Measurements from ENCODE around the gene TNFAIP2.

The TNFAIP2 gene

GRCh38 chr14:103086771-103087342 is 36.4 kb upstream of the TNFAIP2 start:
- 87 to 88% methylated on average over 8 of the region's 8 CpGs for WGBS, 2 experiments
- peaks cover 3% of the 10 kb centered on the region for H3K4me1 ChIP-seq (ENCODE audit: control insufficient read depth, insufficient read depth, low read length)
- peaks cover 56% of the 10 kb centered on the region for H3K27me3 ChIP-seq (ENCODE audit: control insufficient read depth, insufficient read depth, low read length, poor library complexity, severe bottlenecking)
- H3K9me3 ChIP-seq (ENCODE audit: control insufficient read depth, low read length) = no peaks in the 10 kb centered on the region
- no peak overlapping the region for H3K4me3 ChIP-seq (ENCODE audit: insufficient read depth, low read depth, low read length)
- H3K27ac ChIP-seq (ENCODE audit: insufficient read depth, low read depth, low read length, poor library complexity, severe bottlenecking) = no peak overlapping the region
- H3K36me3 ChIP-seq (ENCODE audit: control insufficient read depth, insufficient read depth, low read length) = no peaks in the 10 kb centered on the region

DNA sequence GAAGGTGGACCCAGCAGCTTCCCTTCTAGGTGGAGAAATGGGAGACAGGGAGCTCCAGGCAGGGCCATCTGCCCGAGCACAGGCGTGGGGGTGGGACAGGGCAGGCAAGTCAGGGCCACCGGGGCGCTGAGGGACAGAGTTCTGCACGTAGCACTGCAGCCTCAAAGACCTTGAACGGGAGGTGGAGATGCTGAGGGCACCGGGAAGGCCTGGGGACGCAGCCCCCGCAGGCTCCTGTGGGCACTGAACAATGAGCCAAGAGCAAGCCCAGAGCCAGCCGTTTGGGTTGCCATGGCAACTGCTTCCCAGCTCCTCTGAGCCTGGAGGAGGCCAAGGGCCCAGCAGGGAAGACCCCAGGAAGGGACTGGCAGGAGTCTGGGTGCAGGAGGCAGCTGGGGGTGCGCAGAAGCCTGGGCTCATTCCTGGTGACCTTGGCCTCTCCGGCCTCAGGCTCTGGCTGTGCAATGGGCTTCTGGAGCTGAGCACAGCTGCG is 35.9 kb upstream of the TNFAIP2 start:
- Histone ChIP-seq H3K4me1 (ENCODE audit: control insufficient read depth, insufficient read depth, low read length) (peaks cover 3% of the 10 kb centered on the region), H3K36me3 (ENCODE audit: control insufficient read depth, insufficient read depth, low read length) (no peaks in the 10 kb centered on the region), H3K9me3 (ENCODE audit: control insufficient read depth, low read length) (no peaks in the 10 kb centered on the region), H3K27ac (ENCODE audit: insufficient read depth, low read depth, low read length, poor library complexity, severe bottlenecking) (no peak overlapping the region), H3K27me3 (ENCODE audit: control insufficient read depth, insufficient read depth, low read length, poor library complexity, severe bottlenecking) (peaks cover 51% of the 10 kb centered on the region), H3K4me3 (ENCODE audit: insufficient read depth, low read depth, low read length) (no peak overlapping the region)
- 61 to 64% methylated on average over 13 of the region's 13 CpGs for WGBS, 2 experiments

DNA sequence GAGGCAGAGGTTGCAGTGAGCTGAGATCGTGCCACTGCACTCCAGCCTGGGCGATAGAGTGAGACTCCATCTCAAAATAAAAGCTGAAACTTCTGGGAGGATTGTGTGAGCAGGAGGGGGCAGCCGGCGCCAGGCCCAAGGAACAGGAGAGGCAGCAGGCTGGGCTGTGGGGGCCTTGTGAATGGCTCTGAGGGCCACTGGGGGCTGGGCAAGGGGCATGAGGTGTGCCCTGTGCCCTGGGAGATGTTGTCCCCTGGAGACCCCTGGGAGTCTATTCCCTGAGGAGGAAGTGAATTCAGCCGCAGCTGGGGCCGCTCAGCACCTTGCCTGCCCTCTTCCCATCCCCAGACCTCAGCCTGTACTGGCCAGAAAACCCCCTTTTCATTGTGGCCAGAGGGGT is 34.3 kb upstream of the TNFAIP2 start:
- no peak overlapping the region for H3K27ac ChIP-seq (ENCODE audit: insufficient read depth, low read depth, low read length, poor library complexity, severe bottlenecking)
- H3K36me3 ChIP-seq (ENCODE audit: control insufficient read depth, insufficient read depth, low read length) = no peaks in the 10 kb centered on the region
- H3K4me1 ChIP-seq (ENCODE audit: control insufficient read depth, insufficient read depth, low read length) = peaks cover 3% of the 10 kb centered on the region
- 88 to 94% methylated on average over 6 of the region's 6 CpGs for WGBS, 2 experiments
- peaks cover 35% of the 10 kb centered on the region for H3K27me3 ChIP-seq (ENCODE audit: control insufficient read depth, insufficient read depth, low read length, poor library complexity, severe bottlenecking)
- no peak overlapping the region for H3K4me3 ChIP-seq (ENCODE audit: insufficient read depth, low read depth, low read length)
- no peaks in the 10 kb centered on the region for H3K9me3 ChIP-seq (ENCODE audit: control insufficient read depth, low read length)

- H3K27ac ChIP-seq (ENCODE audit: insufficient read depth, low read depth, low read length, poor library complexity, severe bottlenecking) = no peak overlapping the region
- peaks cover 3% of the 10 kb centered on the region for H3K4me1 ChIP-seq (ENCODE audit: control insufficient read depth, insufficient read depth, low read length)
- 87 to 88% methylated on average over 28 of the region's 28 CpGs for WGBS, 2 experiments
- no peaks in the 10 kb centered on the region for H3K9me3 ChIP-seq (ENCODE audit: control insufficient read depth, low read length)
- peaks cover 28% of the 10 kb centered on the region for H3K27me3 ChIP-seq (ENCODE audit: control insufficient read depth, insufficient read depth, low read length, poor library complexity, severe bottlenecking)
- H3K4me3 ChIP-seq (ENCODE audit: insufficient read depth, low read depth, low read length) = no peak overlapping the region
- no peaks in the 10 kb centered on the region for H3K36me3 ChIP-seq (ENCODE audit: control insufficient read depth, insufficient read depth, low read length)
Observed at GRCh38 chr14:103089386-103090335, 33.6 kb upstream of the TNFAIP2 start.

DNA sequence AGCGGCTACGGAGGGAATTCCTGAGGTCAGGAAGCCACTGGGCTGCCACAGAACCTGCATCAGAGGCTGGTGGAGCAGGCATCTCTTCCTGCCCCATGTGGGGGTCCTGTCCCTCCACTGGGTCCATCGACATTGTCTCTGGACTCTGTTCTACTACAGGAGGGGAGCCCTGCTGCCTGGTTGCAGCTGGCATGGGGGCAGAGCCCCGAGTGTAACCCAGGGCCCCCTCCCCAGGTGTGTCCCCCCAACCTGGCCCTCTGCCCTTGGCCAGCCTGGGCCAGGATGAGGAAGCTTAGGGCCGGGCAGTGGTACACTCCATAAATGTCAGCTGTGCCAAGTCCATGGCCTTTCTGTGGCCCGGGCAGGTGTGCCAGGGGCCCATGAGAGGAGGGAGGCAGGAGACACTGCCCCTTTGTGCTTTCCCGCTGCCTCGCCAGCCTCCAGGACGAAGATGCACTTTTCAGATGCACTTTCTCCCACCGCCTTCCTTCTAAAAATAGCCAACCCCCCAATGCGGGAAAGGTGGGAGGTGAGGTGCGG is 32.7 kb upstream of the TNFAIP2 start:
- H3K4me3 ChIP-seq (ENCODE audit: insufficient read depth, low read depth, low read length) = no peak overlapping the region
- no peak overlapping the region for H3K27ac ChIP-seq (ENCODE audit: insufficient read depth, low read depth, low read length, poor library complexity, severe bottlenecking)
- peaks cover 8% of the 10 kb centered on the region for H3K4me1 ChIP-seq (ENCODE audit: control insufficient read depth, insufficient read depth, low read length)
- H3K36me3 ChIP-seq (ENCODE audit: control insufficient read depth, insufficient read depth, low read length) = no peaks in the 10 kb centered on the region
- no peaks in the 10 kb centered on the region for H3K9me3 ChIP-seq (ENCODE audit: control insufficient read depth, low read length)
- H3K27me3 ChIP-seq (ENCODE audit: control insufficient read depth, insufficient read depth, low read length, poor library complexity, severe bottlenecking) = peaks cover 19% of the 10 kb centered on the region
- 86 to 91% methylated on average over 12 of the region's 12 CpGs for WGBS, 2 experiments

GRCh38 chr14:103091041-103091882 is 32.0 kb upstream of the TNFAIP2 start:
- H3K27ac ChIP-seq (ENCODE audit: insufficient read depth, low read depth, low read length, poor library complexity, severe bottlenecking) = no peak overlapping the region
- H3K27me3 ChIP-seq (ENCODE audit: control insufficient read depth, insufficient read depth, low read length, poor library complexity, severe bottlenecking) = peaks cover 18% of the 10 kb centered on the region
- no peaks in the 10 kb centered on the region for H3K36me3 ChIP-seq (ENCODE audit: control insufficient read depth, insufficient read depth, low read length)
- H3K4me1 ChIP-seq (ENCODE audit: control insufficient read depth, insufficient read depth, low read length) = peaks cover 8% of the 10 kb centered on the region
- no peaks in the 10 kb centered on the region for H3K9me3 ChIP-seq (ENCODE audit: control insufficient read depth, low read length)
- H3K4me3 ChIP-seq (ENCODE audit: insufficient read depth, low read depth, low read length) = peak overlapping the region; percentile 20
- WGBS, 2 experiments = 18 to 20% methylated on average over 69 of the region's 69 CpGs

DNA sequence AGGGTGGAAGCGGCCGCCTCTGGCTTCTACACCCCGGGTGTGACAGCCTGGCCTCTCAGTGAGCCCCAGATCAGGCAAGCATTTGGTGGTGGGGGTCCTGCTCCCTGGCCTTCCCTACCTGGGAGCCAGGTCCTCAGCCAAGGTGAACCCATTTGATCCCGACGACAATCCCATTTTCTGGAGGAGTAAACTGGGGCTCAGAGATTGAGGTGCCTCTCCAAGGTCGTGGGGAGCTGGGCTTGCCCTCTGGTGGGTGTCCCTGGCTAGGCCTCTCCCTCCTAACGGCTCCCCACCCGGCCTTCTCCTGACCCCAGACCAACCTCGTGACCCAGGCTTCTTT is 31.4 kb upstream of the TNFAIP2 start:
- Histone ChIP-seq H3K4me3 (ENCODE audit: insufficient read depth, low read depth, low read length) (no peak overlapping the region), H3K36me3 (ENCODE audit: control insufficient read depth, insufficient read depth, low read length) (no peaks in the 10 kb centered on the region), H3K27ac (ENCODE audit: insufficient read depth, low read depth, low read length, poor library complexity, severe bottlenecking) (no peak overlapping the region), H3K27me3 (ENCODE audit: control insufficient read depth, insufficient read depth, low read length, poor library complexity, severe bottlenecking) (peaks cover 18% of the 10 kb centered on the region), H3K4me1 (ENCODE audit: control insufficient read depth, insufficient read depth, low read length) (peaks cover 8% of the 10 kb centered on the region), H3K9me3 (ENCODE audit: control insufficient read depth, low read length) (no peaks in the 10 kb centered on the region)
- WGBS, 2 experiments = 66 to 68% methylated on average over 9 of the region's 9 CpGs

DNA sequence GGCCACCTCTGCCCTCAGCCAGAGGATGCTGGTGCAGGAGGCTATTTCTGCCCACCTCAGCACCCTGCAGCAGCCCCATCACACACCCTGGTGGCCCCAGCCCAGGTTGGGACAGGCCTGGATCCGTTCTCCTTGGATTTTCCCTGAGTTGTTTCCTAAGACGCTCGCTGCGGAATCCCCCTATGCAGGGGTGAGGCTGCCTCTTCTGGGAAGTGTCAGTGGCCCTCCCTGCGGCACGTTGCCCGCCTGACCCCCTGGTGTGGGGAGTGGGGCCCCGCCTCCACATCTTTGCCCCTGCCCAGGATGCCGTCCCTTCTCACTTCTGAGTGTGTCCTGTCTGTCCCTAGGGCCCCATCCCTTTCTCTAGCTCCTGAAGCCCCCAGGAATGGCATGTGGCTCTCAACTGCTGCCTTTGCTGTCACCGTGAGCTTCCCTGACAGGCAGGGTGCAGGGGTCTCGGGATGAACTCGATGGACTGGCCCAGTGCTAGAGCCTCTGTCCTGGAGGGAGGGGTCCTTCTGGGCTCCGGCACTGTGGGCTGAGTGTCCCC is 29.3 kb upstream of the TNFAIP2 start:
- H3K27me3 ChIP-seq (ENCODE audit: control insufficient read depth, insufficient read depth, low read length, poor library complexity, severe bottlenecking) = peaks cover 18% of the 10 kb centered on the region
- H3K27ac ChIP-seq (ENCODE audit: insufficient read depth, low read depth, low read length, poor library complexity, severe bottlenecking) = no peak overlapping the region
- H3K36me3 ChIP-seq (ENCODE audit: control insufficient read depth, insufficient read depth, low read length) = no peaks in the 10 kb centered on the region
- WGBS, 2 experiments = 58 to 62% methylated on average over 13 of the region's 13 CpGs
- H3K9me3 ChIP-seq (ENCODE audit: control insufficient read depth, low read length) = no peaks in the 10 kb centered on the region
- H3K4me1 ChIP-seq (ENCODE audit: control insufficient read depth, insufficient read depth, low read length) = peaks cover 12% of the 10 kb centered on the region
- H3K4me3 ChIP-seq (ENCODE audit: insufficient read depth, low read depth, low read length) = no peak overlapping the region

DNA sequence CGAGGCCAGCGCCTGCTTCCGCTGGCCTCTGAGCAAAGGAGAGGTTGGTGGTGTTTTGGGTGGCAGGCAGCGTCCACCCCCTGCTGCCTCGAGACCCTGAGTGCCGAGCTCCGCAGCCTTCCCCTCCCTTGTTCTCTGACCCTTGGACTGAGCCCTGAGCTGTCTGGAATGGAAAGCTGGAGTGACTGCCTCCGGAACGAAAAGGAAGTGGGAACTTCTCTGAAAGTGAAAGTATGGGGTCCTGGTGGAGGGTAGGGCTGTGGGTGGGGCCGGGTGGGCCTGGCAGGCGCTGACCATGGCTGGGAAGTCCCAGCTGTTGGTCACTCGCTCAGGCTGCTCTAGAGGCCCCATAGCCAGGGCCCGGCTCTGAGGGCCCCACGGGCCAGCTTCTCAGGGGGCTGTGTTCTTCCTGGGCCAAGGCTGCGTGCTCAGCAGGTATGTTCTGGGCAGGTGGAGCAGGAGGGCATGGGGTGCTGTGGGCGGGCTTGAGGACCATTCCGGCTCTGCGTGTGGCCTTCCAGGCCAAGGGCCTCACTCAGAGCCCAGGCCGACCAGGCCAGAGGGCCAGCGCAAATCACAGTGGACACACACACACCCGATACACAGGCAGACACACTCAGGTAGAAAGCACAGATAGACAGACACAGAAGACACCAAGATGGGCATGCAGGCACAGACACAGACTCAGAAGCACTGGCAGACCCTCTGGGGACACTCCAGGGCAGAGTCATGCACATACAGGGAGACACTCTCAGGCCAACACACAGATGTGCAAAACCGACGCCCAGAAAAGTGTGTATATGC is 28.7 kb upstream of the TNFAIP2 start, which contains the start of gene EXOC3L4:
Gene EXOC3L4, plus strand, starts transcription at position 320 of the 804 bp plus-strand sequence. CDS start 5,495 bp downstream, outside the sequence.
- no peaks in the 10 kb centered on the region for H3K9me3 ChIP-seq (ENCODE audit: control insufficient read depth, low read length)
- peaks cover 19% of the 10 kb centered on the region for H3K4me1 ChIP-seq (ENCODE audit: control insufficient read depth, insufficient read depth, low read length)
- H3K27ac ChIP-seq (ENCODE audit: insufficient read depth, low read depth, low read length, poor library complexity, severe bottlenecking) = no peak within 1 kb of the TSS
- WGBS, 2 experiments = 90 to 91% methylated on average over 23 of the region's 23 CpGs
- no peak within 1 kb of the TSS for H3K4me3 ChIP-seq (ENCODE audit: insufficient read depth, low read depth, low read length)
- H3K36me3 ChIP-seq (ENCODE audit: control insufficient read depth, insufficient read depth, low read length) = no peaks in the 10 kb centered on the region
- peaks cover 18% of the 10 kb centered on the region for H3K27me3 ChIP-seq (ENCODE audit: control insufficient read depth, insufficient read depth, low read length, poor library complexity, severe bottlenecking)

Data from ectodermal cell (in vitro differentiated cells).